GM18909 (cell line): Measurements from ENCODE around the gene HRH1.
"Not testable (repeated sequence)": the region's sequence is repeated elsewhere in the genome, so short reads cannot be mapped to it uniquely, and the experiment has no call there.

Source experiments
- ATAC-seq: cut with Tn5 transposase; IDR thresholded peaks from one replicate; pipeline ENCODE4 v1.9.1; 2021; ENCODE audit warnings: mild to moderate bottlenecking; ENCODE audit not compliant: unreplicated experiment, poor library complexity

The HRH1 gene

GRCh38 chr3:11154036-11154952 lies at the start of gene HRH1:
Gene HRH1, plus strand, starts transcription at chr3:11154493. Its CDS starts 104,545 bp downstream, at chr3:11259038.
- ATAC-seq = no peak

GRCh38 chr3:11113316-11113715 lies 41.0 kb upstream of the HRH1 start:
- not testable (repeated sequence) for ATAC-seq

- ATAC-seq = no peak
Measured at GRCh38 chr3:11115548-11115947, 38.7 kb upstream of the HRH1 start.

- no peak for ATAC-seq
Measured at GRCh38 chr3:11116336-11117059, 37.8 kb upstream of the HRH1 start.

- ATAC-seq = no peak
Measured at GRCh38 chr3:11117591-11117990, 36.7 kb upstream of the HRH1 start.

GRCh38 chr3:11118181-11118682 lies 36.1 kb upstream of the HRH1 start:
- no peak for ATAC-seq

GRCh38 chr3:11120091-11120805 lies 34.0 kb upstream of the HRH1 start:
- ATAC-seq = no peak

- ATAC-seq = no peak
Measured at GRCh38 chr3:11126653-11127052, 27.6 kb upstream of the HRH1 start.

GRCh38 chr3:11128682-11129632 lies 25.3 kb upstream of the HRH1 start:
- no peak for ATAC-seq

- ATAC-seq = no peak
Measured at GRCh38 chr3:11130385-11130784, 23.9 kb upstream of the HRH1 start.

GRCh38 chr3:11131371-11131770 lies 22.9 kb upstream of the HRH1 start:
- no peak for ATAC-seq

- ATAC-seq = not testable (repeated sequence)
Measured at GRCh38 chr3:11131886-11132285, 22.4 kb upstream of the HRH1 start.

GRCh38 chr3:11132861-11133260 lies 21.4 kb upstream of the HRH1 start:
- ATAC-seq = no peak

- ATAC-seq = no peak
Measured at GRCh38 chr3:11134794-11135193, 19.5 kb upstream of the HRH1 start.

- no peak for ATAC-seq
Measured at GRCh38 chr3:11136116-11136515, 18.2 kb upstream of the HRH1 start.

GRCh38 chr3:11136830-11137626 lies 17.3 kb upstream of the HRH1 start:
- no peak for ATAC-seq

- no peak for ATAC-seq
Measured at GRCh38 chr3:11137627-11137959, 16.7 kb upstream of the HRH1 start.

- no peak for ATAC-seq
Measured at GRCh38 chr3:11138371-11138770, 15.9 kb upstream of the HRH1 start.
